ENCODE measurements around the gene AUNIP.

AUNIP gene, protein sequence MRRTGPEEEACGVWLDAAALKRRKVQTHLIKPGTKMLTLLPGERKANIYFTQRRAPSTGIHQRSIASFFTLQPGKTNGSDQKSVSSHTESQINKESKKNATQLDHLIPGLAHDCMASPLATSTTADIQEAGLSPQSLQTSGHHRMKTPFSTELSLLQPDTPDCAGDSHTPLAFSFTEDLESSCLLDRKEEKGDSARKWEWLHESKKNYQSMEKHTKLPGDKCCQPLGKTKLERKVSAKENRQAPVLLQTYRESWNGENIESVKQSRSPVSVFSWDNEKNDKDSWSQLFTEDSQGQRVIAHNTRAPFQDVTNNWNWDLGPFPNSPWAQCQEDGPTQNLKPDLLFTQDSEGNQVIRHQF

DNA sequence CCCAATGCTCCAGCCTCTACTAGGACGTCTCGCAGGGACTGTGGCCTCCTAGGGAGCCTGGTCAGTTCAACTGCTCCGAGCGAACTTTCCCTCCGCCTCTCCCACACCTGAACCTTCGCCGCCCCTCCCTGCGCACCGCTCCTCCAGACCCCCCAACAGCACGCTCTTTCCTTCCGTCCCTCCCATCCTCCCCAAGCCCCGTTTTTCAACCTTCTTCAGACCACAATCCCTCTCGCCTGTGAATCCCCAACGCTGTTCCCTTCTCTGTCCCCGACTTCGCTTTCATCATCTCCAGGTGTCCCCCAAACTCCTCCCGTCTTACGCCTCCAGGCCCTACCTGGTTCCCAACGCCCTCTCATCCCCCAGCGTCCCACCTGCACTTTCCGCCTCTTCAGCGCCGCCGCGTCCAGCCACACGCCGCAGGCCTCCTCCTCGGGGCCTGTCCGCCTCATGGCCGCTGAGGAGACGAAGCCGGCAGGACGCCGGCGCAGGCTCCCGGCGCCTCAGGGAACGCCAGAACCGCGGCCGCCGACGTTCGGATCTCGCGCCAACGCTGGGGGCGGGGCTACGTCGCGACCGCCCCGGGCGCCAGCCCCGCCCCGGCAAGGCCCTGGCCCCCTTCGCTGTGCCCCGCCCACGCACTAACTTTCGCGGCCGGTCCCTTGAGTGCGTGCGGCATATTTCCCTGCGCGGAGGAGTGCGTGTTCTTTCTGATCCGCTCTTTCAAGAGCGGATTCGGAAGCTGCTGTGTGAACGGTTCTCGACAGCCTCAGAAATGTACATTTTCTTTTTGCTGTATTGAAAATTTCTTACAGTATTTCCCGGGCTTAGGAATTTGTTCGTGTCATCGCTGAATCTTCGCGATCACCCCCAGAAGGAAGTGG is at the start of gene AUNIP:
AUNIP (minus strand) TSS at position 552 of the 884 bp plus-strand sequence; CDS start at position 452, 100 bp downstream.
- peak within 1 kb of the TSS; percentile 56 for H3K4me3 ChIP-seq (replicated peaks; ENCODE audit: low read depth, low read length)
- DNase-seq (ENCODE audit: low read depth) = peak; percentile 89
- TF ChIP-seq, protein P1, sequence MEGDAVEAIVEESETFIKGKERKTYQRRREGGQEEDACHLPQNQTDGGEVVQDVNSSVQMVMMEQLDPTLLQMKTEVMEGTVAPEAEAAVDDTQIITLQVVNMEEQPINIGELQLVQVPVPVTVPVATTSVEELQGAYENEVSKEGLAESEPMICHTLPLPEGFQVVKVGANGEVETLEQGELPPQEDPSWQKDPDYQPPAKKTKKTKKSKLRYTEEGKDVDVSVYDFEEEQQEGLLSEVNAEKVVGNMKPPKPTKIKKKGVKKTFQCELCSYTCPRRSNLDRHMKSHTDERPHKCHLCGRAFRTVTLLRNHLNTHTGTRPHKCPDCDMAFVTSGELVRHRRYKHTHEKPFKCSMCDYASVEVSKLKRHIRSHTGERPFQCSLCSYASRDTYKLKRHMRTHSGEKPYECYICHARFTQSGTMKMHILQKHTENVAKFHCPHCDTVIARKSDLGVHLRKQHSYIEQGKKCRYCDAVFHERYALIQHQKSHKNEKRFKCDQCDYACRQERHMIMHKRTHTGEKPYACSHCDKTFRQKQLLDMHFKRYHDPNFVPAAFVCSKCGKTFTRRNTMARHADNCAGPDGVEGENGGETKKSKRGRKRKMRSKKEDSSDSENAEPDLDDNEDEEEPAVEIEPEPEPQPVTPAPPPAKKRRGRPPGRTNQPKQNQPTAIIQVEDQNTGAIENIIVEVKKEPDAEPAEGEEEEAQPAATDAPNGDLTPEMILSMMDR (IDR thresholded peaks at IDR 0.05; ENCODE audit: low read length, missing control alignments) = no peak

DNA sequence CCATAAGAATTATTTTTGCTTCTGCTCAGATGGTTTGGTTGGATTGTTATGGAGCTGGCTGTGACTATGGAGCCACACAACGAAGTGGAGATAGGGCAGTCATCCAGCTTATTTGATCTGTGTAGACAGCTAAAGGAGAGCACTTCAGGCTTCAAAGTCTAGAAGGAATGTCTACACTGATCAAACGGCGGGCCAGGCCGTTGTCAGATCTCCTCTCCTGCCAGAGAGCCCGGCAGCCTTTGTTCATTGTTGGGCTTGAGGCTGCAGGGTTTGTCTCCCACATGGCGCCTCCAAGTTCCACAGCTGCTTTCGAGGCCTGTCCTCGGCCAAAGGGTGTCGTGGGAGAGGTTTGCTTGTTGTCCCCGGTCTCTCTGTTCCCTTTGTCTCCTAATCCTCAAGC is 49.8 kb upstream of the AUNIP start:
- no peak overlapping the region for H3K4me3 ChIP-seq (replicated peaks; ENCODE audit: low read depth, low read length)
- TF ChIP-seq, protein P1 (IDR thresholded peaks at IDR 0.05; ENCODE audit: low read length, missing control alignments) = no peak
- DNase-seq (ENCODE audit: low read depth) = no peak

DNA sequence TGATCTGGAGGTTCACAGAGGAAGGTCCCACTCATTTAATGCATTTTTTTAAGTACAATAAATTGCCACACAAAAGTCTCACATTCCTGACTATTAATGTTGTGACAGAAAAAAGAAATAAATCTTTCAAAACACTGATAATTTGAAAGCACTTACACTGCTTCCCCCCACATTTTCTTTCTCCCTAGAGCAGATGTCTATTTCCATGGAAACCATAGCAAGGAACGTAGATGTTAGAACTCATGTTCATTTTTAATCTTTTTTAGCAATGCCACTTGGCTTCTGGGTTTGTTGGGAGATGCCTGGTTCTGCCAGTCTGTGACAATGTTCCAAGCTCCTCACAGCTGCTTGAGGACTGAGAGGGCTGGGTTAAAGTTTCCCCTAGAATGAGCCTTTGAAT is 48.9 kb upstream of the AUNIP start:
- no peak overlapping the region for H3K4me3 ChIP-seq (replicated peaks; ENCODE audit: low read depth, low read length)
- no peak for DNase-seq (ENCODE audit: low read depth)
- TF ChIP-seq, protein P1 (IDR thresholded peaks at IDR 0.05; ENCODE audit: low read length, missing control alignments) = no peak

- no peak for DNase-seq (ENCODE audit: low read depth)
- TF ChIP-seq, protein P1 (IDR thresholded peaks at IDR 0.05; ENCODE audit: low read length, missing control alignments) = no peak
- no peak overlapping the region for H3K4me3 ChIP-seq (replicated peaks; ENCODE audit: low read depth, low read length)
These were observed 48.3 kb upstream of the AUNIP start for GRCh38 chr1:25907601-25908000.

DNA sequence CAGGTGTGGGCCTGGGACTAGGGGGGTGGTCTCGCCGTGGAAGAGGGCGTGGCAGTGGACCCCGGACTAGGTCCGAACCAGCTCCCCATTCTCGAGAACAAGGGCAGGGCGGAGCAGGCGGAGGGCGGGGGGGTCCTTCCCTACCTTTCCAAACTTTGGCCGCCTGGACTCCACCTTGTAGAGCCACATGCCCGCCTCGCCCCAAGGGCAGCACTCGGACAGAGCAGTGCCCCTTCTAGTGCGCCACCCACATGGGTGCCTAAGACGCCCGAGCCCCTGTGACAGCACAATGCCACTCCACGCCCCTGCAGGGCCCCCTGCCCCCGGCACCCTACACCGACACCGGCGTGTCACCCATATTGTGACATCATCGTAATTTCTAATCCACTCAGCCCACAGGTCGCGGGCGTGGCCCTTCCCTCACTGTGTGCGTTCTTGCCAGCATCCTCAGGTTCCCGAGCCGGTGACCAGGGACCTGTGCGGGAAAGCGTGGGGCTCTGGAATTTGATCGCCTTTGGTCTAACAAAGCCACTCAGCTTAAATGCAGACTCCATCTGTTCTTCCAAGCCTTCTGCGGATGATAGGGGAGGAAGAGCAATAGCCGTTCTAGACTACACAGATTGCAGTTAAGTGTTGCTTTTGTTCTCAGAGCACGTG is 47.5 kb upstream of the AUNIP start:
- H3K4me3 ChIP-seq (replicated peaks; ENCODE audit: low read depth, low read length) = peak overlapping the region; percentile 73
- no peak for DNase-seq (ENCODE audit: low read depth)
- TF ChIP-seq, protein P1 (IDR thresholded peaks at IDR 0.05; ENCODE audit: low read length, missing control alignments) = no peak

- peak within 1 kb of the TSS; percentile 73 for H3K4me3 ChIP-seq (replicated peaks; ENCODE audit: low read depth, low read length)
- DNase-seq (ENCODE audit: low read depth) = peak; percentile 90
These were observed 46.7 kb upstream of the AUNIP start, which contains the start of gene STMN1 for GRCh38 chr1:25905680-25906643. STMN1 (minus strand) TSS chr1:25906419; CDS start chr1:25904676, 1,743 bp downstream.

More at GRCh38 chr1:25905680-25906643, 46.7 kb upstream of the AUNIP start, which contains the start of gene STMN1:
- TF ChIP-seq, protein P1 (IDR thresholded peaks at IDR 0.05; ENCODE audit: low read length, missing control alignments) = no peak

Data from fibroblast of pulmonary artery (primary cell).